SK-N-SH (cell line): ENCODE results near the gene ADCY10.

Source experiments
- ELF1 ChIP-seq: IDR thresholded peaks from 2 replicates; pipeline ENCODE4 v1.4.0; 2012
- EP300 ChIP-seq, 2 experiments: IDR thresholded peaks; 2 replicates each; pipeline versions ENCODE4 v1.4.0 to v1.6.1; 2012; ENCODE audit warnings: borderline replicate concordance in 1 of 2, low read depth in 1 of 2, low read length in 1 of 2
- FOXJ3 ChIP-seq: sonication (generic); formaldehyde crosslinking; IDR thresholded peaks from 2 replicates; pipeline ENCODE4 v1.5.1; 2020; ENCODE audit warnings: mild to moderate bottlenecking, missing genetic modification reagents
- JUND ChIP-seq: IDR thresholded peaks from 2 replicates; pipeline ENCODE4 v1.4.0; 2012
- MXI1 ChIP-seq: IDR thresholded peaks from 2 replicates; pipeline ENCODE4 v1.6.1; 2012; ENCODE audit warnings: mild to moderate bottlenecking, low read depth, low read length, improper control_type of control experiment
- TAF1 ChIP-seq: IDR thresholded peaks from 2 replicates; pipeline ENCODE4 v1.6.1; 2012; ENCODE audit warnings: low read depth, mild to moderate bottlenecking, low read length, moderate library complexity, borderline replicate concordance

- no peak for TF ChIP-seq FOXJ3 (CRISPR knock-in tag)
- no peak for TF ChIP-seq JUND
- no peak for TF ChIP-seq MXI1
- no peak for TF ChIP-seq EP300 (IDR thresholded peaks at IDR 0.05; ENCODE audit: borderline replicate concordance in 1 of 2, low read depth in 1 of 2, low read length in 1 of 2)
- no peak for TF ChIP-seq ELF1
- no peak for TF ChIP-seq TAF1
Observed at GRCh38 chr1:167781558-167781957, 132.4 kb downstream of the ADCY10 start.
